A172 (cell line): ENCODE results near the gene SCGN. TPM values are rescaled to one million over a fixed set of nuclear protein-coding genes. Genes with fewer than 3 reads are reported as not detected.

Source experiments
- DNase-seq: peaks from one replicate; pipeline ENCODE4 v3.0.0-alpha.2; 2015; ENCODE audit warnings: low spot score
- total RNA-seq: library from RNA; depleted of rRNA; stranded (reverse); fragments of >200 nt; shearing (Covaris generic); gene quantifications from 2 replicates; pipeline ENCODE4 v1.2.3, GENCODE V29; 2014

Gene SCGN
- total RNA-seq, 1 experiment from 2014 or later = not detected

DNA sequence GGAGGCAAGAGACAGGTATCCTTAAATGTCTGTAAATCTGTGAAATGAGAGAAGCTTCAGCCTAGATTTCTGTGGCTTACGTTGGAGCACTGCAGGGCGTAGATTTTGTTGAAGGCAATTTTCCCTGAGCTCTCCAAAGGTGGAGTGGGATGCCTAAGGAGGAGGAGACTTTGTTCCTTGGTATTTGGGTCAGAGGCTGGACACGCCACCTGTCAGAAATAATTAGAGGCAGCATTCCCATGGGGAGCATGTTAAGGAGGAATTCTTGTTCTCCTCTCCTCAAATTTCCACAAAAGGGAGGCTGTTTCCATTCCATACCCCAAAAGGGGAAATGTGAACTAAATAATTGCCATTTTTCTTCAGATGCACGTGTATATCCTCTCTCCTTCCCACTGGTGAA, 11.1 kb upstream of the SCGN start:
- no peak for DNase-seq

DNA sequence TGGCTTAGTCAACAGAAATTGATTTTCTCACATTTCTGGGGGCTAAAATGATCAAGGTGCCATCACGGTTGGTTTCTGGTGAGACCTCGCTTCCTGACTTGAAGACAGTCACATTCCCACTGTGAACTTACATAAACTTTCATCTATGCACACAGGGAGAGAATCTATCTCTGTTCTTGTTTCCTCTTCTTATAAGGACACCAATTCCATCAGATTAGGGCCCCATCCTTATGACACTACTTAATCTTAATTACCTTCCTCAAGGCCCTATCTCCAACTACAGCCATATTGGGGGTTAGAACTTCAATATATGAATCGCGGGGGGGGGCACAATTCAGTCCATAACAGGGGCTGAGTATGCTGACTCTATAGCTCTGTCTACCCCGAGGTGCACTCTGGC, 10.6 kb upstream of the SCGN start:
- DNase-seq = no peak

DNA sequence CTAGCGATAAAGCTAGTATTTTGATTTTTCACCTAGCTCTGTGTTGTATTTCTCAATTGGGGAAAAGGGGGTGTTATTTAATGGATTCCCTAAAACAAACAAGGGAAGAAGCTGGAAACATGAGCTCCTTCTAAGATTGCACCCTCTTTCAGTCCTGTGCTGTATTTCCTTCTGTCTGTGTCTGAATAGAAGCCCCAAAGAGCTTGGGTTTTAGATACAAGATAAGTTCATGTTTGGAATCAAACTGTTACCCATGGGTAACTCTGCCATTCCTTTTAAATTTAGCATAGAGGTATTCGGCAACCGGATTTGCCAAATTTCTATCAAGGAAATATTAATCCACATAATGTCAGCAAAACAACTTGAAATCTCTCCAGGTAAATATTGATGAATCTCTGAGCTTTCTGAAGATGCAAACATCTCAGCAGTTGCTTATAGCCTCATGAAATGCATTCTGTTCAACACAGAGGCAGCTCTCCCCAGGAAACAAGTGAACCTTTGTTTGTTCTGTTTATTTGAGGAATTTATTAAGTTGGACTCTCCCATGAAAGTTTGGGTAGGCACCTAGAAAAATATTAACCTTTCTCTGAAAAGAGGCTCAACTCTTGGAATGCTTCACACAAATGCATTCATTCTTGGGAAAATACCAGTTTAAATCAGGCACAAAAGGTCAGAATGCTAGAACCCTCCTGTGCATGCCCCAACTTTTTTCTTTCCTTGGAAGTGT, 9.9 kb upstream of the SCGN start:
- no peak for DNase-seq

DNA sequence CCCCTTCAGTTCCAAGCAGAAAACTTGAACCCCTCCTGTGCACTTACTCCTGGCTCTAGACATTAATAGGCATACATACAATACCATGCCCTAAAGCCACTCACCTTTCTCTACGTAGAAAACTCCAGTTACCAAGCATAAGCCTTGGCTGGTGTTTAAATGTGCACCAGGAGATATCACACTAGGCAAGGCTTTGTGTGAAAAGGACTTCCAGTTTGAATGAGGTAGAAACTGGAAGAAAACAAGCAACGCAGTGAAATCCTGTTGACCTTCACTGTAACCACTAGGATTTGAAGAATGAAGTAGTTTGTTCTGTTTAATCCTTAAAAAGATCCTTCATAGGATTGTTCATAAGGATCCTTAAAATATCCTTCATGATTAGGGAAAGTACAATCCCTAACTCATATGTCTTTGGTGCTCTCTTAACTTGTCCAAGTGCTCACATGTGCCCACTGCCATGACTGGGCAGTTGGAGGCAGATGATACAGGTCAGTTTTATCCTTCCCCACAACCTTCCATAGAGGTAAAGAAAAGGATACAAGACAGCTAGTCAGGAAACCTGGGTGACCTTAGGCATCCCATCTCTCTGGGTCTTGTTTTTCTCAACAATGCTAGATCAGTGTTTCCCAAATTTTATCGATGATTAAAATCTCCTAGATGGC, 9.2 kb upstream of the SCGN start:
- DNase-seq = no peak

DNA sequence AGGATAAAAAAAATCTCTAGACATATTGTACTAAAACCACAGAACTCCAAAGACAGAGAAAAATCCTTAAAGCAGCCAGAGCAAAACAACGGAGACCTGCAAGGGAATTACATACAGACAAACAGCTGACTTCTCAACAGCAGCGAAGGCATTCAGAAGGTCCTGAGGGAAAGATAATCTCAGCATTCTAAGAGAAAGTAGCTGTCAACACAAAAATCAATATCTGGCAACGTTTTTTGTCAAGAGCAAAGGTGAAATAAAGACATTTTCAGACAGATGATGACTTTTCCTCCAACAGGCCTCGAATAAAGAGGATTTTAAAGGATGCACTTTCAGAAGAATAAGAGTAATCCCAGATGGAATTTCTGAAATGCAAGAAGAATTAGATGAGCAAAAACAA, 6.1 kb upstream of the SCGN start:
- no peak for DNase-seq

DNA sequence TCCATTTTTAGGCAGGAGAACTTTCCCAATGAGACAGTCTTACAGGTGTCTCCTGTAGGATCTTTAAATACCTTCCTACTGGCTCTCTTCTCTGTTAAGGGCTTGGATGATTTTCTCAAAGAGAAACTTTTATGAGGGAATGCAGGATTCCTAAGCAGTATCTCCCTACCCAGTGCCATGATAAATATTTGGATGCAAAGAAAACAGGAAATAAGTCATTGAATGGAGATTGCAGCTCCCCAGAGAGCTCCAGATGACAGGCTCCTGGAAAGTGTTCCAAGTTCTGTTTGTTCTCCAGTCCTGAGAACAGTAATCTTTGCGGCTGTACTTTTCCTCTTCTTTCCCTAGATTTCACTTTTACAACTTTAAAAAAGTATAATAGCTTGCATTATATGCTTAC, 2.4 kb upstream of the SCGN start:
- no peak for DNase-seq

DNA sequence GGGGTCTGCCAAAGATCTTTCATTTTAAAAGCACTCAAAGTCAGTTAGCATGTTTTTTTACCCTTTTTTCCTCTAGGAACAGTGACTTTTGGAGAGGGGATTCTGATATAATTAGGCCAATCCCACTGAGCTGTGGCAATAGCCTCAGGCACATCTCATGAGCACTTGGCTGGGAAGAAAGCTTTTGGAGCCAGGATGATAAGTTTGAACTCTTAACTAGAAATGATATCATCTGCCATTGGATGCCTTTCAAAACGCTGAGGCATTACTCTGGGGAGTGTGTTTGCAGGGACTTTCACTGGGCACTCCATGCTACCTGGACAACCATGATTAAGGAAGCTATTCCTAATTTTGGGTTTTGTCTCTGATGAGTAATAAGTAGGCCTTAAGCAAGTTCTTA, 3.7 kb downstream of the SCGN start:
- no peak for DNase-seq

DNA sequence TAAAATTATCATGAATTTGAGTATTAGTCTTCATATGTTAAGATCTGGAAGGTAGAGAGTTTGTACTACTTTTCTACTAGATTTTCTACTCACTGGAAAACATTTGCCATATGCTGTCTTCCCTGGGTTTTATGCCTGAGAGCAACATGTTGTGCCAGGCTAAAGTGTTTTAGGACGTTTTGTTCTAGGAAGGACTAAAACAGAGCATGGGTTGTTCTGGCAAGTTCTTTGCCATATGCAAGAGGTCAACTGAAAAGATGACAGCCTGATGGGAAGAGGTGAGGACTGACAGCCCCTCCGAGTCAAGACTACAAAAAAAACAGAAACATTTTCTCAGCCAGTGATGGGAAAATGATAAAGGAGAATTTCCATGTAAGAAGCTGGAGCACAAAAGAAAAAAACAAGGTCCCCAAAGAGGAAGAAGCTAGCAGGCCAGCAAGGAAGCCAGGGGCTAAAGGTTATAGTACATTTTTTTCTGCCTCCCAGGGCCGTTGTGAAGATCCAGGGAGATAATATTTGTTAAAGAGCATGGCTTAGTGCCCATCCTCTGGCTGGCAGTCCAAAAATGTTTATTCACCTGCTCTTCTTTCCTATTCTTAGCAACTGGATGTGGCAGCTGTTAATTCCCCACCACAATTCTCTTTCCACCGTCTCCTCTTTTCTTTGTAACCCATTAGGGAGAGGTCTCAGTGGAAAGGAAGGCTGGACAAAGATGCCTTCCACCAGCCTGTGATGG, 7.8 kb downstream of the SCGN start:
- no peak for DNase-seq

DNA sequence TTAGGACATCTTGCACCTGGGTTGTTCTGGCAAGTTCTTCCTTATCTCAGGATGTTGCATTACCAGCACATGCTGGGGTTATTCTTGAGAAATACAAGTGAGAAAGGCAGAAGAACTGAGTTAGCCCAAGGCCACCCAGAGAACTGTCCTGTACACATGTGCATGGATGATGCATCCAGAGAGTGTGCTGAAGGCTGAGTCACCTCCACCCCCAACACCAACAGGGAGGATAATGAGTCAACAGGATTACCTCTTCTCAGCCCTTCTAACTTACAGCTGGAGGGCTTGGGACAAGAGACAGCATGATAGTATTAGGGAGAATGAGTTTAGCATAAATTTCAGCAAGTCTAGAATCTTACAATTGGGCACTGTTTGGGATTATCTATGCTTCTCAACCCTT, 8.5 kb downstream of the SCGN start:
- DNase-seq = peak; percentile 69

DNA sequence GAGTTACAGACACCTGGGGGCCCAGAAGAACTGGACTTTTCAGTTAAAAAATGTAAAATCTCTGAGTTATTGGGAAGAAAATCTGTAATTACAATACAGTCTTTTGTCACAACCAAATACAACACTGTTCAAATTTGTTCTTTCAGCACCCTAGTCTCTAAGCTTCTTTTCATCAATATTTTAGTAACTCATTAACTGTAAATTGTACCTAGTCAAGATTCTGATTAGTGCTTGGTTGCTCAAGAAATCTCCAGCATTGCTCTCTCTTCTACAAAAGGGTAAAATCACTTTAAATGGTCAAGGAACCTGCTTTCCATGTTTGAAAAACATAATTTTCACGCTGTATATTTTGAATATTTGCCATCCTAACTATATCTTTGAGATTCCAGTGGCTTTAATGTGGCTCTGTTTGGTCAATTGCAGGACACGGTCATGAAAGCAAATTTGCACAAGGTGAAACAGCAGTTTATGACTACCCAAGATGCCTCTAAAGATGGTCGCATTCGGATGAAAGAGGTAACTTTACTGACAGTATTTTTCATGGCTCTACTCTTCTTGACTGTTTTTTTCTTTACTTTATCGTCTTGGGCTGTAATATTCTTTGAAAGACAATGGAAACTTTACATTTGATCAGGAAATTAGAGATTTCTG, 9.2 kb downstream of the SCGN start:
- DNase-seq = no peak

DNA sequence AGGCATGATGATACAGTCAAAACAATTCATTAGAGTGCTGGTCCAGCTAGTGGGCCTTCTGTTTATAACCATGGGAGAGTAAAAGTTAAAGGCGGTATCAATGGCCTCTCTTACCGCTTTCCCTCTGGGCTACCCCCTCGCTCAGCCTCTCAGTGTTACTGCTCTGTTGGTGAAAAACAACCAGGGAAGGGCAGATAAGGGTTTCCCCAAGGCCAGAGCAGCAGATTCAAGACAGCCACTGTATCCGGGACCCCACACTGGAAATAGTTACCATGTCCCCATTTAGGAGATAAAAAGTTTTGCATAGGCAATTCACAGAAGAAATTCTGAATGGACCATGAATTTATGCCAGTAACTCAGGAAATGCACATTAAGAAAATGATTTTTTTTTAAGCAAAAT, 13.4 kb downstream of the SCGN start:
- DNase-seq = no peak

DNA sequence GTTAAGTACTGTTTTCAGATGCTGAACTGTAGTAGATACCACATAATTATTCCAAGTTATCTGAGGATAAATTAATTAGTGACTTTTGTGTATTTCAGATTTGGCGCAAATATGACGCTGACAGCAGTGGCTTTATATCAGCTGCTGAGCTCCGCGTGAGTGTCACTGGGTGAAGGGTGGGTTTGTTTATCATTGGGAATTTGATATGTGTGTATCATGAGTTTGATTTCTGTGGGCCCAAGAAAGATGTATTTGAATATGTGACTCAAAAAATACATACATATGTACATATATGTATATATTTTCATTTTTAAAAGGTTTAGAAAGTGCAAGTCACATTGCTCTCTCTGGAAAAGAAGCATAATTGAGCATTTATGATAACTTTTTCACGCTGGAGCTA, 17.4 kb downstream of the SCGN start:
- no peak for DNase-seq

DNA sequence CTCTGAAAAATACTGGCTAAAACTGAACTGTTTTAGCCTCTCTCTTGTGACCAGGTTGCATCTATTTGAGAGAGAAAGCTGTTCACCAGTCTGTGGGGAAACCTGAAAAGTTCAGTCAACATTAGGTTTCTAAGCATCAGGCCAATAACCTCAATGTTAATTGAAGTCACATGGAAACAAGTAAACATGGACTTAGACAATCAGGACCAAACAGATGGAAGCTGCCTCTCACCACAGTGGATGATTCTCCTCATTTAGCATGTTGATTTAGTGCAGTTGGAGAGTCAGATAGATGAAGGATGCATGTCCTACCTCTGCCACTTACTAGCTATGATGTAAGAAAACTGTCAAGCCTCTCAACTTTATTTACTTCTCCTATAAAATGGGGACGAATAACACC, 18.2 kb downstream of the SCGN start:
- no peak for DNase-seq

DNA sequence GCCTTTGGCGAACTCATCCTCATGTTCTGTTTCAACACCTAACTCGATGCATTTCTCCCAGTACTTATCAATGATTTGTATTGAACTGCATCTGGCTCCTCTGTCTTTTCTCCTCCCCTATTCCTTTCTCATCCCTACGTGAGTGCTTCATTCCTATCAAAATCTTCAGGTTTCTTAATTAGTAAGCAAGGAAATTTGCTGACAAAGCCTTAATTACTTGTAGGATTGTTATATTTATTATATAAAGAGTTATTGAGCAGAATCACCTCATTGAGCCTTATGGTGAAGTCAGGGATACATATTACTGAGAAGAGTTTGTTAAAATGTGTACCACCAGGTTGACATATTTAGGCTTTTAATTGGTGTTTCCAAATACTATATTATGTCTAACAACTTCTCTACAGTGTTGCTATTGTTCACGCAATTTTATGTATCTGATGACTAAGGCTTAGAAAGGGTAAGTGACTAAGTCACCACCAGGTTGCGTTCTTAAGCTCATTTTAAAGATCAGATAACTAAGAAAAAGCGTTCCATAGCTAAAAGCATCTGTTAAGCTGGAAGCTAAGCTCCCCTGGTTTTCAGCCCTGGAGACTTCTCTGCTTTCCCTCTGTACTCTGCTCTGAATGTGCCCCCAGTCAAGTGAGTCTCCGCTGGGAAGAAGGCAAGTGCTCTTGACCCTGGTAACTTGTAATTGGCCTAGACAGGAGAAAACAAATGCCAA, 18.9 kb downstream of the SCGN start:
- DNase-seq = peak; percentile 40

DNA sequence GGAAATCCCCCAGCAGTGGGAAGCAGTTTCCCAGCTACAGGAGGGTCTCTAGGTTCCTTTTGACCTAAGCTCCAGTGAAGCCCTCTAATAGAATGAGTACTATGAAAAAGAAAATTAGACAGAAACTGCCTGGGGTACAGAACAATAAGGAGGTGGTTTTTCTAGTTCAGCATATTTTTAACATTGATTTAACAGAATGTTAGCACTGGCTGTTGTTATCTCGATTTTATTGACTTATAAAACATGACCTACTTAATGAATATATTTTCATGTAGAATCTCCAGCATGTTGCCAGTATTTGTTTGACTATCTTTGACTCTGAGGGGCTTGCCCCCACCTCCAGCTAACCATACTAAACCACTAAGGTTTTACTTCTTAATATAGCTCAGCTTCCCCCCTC, 19.6 kb downstream of the SCGN start:
- no peak for DNase-seq

DNA sequence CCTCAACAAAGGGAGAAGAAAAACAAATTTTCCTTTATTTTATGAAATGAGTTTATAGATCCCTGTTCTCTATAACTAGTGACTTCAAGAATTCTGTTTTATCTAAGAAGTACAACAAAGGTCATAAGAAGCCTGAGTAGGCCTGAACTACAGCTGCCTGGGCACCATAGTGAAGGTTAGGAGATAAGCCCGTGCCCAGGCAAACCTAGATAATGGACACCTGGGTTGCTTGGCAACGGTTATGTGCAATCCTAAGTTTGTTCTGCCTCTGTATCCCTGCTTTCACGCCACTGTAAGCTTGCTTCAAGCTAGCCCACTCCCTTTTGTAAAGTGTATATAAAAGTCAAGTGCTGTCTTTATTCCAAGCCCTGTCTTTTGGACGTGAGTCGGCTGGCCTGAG, 23.2 kb downstream of the SCGN start:
- DNase-seq = no peak

DNA sequence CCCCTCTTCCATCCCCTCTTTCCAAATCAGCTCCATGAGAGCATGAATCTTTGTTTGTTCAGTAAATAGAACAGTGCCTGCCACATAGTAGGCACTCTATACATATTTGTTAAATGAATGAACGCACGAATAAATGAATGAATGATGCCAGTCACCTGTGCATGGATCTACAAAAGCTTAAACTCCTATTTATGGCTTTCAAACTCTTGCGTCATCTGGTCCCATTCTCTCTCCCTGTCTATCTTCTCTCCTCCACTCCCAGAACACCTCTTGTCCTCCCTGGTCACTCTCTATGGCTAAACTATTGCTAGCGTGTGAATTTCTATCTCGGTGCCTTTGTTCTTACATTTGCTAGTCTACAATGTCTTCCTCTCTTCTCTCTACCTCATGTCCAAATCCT, 24.8 kb downstream of the SCGN start:
- no peak for DNase-seq

DNA sequence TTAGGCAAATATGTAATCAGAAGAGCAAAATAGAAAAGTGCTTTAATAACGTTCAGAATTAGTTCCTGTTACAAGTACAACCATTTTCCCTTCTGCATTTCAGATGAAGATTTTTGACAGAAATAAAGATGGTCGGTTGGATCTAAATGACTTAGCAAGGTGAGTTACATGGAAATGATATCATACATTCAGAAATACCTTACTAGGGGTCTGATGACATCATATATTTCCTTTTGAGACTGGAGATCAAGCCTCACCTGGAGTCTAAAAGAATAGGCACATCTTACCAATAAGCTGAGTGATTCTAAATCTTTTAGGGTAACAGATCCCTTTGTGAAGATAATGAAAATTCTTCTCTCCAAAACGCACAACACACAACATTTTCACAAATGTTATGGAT, 29.8 kb downstream of the SCGN start:
- DNase-seq = no peak

DNA sequence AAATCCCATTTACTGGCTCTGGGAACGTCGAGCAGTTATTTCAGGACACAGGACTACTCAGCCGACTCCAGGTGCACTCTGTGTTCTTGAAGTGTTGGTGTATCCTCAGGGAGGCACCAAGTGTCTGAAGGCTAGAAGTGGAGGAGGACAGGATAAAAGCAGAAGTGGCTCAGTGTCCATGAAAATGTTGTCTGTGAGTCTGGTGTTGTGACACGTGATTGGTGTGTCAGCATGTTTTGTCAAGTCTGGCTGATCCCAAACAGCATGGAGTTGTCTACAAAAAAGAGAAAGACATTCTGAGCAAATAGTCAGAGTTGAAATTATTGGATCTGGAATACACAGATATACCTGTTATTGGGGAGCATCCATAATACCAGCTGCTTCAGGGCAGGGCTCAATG, 30.3 kb downstream of the SCGN start:
- no peak for DNase-seq

DNA sequence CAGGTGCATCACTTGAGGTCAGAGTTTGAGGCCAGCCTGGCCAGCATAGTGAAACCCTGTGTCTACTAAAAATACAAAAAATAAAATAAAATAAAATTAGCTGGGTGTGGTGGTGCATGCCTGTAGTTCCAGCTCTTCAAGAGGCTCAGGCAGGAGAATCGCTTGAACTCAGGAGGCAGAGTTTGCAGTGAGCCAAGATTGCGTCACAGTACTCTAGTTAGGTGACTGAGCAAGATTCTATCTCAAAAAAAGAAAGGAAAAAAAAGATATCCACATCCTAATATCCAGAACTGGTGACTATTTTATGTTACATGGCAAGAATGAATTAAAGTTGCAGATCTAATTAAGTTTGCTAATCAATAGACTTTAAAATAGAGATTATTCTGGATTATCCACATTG, 32.5 kb downstream of the SCGN start:
- no peak for DNase-seq

DNA sequence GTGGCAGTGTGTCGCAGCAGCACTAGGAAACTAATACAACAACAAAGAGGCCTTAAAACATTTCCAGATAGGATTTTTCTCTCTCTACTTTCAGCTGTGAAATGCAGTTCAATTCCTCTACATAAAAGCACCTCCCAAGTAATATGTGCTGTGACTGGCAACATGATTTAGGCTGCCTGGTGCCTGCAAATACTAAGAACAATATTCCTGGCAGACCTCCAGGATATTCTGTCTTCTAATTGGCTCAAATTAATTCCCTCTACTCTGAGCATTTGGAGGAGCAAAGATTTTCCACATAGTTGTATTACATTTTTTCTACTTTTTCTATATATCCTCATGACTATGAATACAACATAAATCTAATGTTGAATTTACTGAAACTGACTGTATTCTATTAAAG, 33.2 kb downstream of the SCGN start:
- no peak for DNase-seq

DNA sequence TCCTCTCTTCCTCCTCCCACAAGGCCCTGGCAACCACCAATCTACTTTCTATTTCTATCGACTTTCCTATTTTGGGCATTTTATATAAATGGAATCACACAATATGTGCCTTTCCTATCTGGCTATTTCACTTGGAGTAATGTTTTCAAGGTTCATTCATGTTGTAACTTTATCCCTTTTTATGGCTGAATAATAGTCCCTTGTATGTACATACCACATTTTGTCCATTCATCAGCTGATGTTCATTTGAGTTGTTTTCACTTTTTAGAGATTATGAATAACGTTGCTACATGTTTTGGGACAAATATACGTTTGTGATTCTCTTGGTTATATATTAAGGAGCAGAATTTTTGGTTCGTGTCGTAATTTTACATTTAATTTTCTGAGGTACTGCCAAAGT, 33.9 kb downstream of the SCGN start:
- DNase-seq = no peak
